ENCODE data around the gene TCP11L2.
"Not testable (repeated sequence)": the region's sequence is repeated elsewhere in the genome, so short reads cannot be mapped to it uniquely, and the experiment has no call there.

Gene TCP11L2

DNA sequence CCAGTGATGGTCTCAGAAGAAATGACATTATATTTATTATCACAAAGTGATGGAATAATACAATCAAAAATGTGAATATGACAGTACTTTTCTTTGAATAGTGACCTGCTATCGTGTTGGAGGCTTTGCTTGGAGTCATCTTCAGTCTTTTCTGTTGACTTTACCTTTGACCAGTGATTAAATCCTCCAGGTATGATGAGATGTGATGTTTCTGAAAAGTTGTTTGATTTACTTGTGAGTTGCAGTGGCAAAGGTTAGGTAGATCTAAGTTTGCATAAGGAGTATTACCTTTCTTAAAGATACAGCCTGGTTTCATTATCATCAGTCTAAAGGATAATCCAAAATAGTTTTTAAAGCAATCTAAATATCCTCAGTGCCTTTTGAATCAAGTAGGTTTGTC is 4.6 kb downstream of the TCP11L2 start:
- no peak for DNase-seq (ENCODE audit: low read depth)

DNA sequence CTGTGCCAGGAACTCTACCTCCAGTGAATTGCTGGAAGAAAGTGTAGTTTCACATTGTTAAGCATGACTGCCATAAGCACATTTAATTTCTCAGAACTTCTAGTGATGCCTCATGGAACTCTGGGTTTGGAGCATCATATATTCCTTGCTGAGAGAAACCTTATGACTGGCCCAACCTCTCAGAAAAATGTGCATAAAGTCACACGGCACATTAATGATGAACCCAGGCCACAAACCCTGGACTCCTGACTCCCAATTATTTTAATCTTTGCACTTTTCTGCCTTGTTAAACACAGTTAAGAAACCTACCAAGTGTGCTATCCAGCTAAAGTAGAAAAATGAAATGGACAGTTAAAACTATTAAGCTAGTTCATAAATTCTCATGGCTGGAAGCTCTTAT is 5.6 kb downstream of the TCP11L2 start:
- no peak for DNase-seq (ENCODE audit: low read depth)

DNA sequence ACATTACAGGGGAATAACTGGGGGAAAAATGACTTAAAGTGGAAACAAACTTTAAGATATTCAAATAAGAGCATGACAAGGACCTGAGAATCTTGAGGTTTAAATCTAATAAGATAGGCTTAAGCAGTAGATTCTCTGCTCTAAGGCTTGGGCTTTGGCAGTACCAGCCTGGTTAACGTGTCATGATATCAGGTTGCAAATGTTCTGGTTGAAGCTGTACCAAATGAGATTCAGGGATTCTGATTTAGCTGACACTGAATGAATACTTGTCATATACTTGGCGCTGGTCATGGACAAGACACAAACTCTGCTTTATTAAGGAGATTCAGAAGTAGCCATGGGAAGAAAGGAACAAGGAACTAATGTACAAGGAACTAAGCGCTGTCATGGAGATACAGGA is 6.1 kb downstream of the TCP11L2 start:
- DNase-seq (ENCODE audit: low read depth), result no peak

DNA sequence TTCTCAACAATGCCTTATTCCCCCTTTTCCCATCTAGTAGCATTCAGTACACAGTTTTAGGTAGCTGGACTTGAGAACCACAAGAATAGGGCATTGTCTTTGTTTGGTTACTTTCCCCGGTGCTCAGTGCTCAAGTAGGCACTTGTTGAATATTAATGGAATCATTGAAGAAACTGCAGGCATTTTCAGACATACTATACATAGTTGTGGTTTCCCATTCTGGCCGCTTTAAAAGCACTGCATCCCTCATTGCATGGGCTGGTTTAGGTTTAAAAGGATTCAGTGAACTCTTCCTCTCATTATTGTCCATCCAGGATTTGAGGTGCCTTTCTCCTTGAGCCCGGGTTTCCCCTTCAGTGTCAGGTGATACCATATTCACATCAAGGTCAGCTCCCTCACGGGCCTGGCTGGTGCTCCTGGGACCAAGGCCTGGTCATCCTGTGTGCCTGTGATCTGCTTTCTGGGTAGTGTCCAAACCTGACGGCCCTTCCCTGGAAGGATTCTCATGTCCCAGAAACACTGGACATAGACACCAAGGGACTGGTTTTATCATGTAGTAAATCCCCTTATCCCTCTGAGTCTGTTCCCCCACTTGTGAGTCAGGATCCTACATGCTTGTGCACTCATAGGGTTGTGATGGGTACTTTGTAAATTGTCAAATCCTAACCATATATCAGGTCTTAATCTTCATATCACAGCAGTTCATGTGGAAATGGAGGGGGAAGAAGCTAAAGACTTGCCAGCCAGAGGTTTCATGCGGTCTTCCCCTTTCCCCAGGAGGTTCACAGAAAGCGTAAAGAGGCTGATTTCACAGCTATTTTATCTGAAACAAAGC is 7.4 kb downstream of the TCP11L2 start:
- DNase-seq (ENCODE audit: low read depth), result no peak

DNA sequence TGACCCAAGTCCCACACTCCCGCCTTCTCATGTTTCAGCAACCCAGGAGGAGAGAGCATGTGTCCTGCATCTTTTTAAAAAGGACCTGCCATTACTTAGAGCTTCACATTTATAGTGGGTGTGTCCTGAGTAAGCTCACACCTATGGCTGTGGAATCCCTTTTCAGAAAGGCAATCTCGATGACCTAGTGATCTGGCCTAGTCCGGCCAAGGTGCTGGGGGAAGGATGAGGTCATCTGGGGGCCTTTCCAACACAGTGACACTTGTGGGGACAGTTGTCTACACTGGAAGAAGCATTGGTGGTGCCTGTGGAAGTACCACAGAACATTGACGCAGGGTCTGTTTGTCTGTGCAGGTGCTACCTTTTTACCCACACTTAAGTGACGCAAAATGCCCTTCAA is 8.2 kb downstream of the TCP11L2 start:
- no peak for DNase-seq (ENCODE audit: low read depth)

DNA sequence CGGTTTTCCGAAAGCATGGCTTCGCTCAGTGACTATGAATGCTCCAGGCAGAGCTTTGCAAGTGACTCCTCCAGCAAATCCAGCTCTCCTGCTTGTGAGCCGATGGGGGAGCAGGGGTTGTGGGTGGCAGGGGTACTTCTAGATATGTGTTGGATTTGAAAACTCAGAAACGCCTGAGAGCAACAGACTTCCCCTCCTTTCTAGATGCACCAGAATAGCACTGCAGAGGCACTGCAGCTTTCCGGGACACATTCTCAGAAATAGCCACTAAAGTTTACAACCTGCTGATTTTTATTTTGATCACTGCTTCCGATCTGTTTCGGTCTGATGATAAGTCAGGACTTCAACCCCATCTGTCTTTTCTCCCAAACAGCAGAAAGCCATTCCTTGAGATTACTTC is 8.6 kb downstream of the TCP11L2 start:
- no peak for DNase-seq (ENCODE audit: low read depth)

DNA sequence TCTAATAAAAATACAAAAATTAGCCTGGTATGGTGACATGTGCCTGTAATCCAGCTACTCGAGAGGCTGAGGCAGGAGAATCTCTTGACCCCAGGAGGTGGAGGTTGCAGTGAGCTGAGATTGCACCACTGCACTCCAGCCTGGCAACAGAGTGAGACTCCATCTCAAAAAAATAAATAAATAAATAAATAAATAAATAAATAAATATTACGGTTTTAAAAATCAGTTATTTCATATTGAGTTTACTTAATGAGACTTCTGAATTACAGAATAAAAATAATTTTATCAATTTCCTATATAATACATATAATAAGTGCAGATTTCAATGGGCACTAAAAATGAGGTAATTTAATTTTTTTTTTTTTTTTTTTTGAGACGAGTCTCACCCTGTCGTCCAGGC is 10.9 kb downstream of the TCP11L2 start:
- not testable (repeated sequence) for DNase-seq (ENCODE audit: low read depth)

DNA sequence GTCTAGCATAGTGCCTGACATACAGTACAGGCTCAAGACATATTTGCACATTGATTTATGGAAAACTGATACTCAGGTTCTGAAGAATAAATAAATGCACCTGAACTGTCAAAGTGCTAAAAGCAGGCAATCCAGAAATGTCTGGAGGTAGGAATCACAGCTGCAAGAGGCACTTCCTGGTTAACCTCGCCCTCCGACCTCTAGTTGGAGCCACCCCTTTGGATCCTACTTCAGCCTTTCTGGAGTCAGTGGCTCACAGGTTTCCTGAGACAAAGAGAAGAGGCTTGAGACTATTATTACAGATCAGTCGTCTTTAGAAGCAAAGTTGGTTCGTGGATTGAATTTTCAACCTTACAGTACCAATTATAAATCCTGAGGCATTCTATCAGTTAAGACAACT is 13.0 kb downstream of the TCP11L2 start:
- no peak for DNase-seq (ENCODE audit: low read depth)

DNA sequence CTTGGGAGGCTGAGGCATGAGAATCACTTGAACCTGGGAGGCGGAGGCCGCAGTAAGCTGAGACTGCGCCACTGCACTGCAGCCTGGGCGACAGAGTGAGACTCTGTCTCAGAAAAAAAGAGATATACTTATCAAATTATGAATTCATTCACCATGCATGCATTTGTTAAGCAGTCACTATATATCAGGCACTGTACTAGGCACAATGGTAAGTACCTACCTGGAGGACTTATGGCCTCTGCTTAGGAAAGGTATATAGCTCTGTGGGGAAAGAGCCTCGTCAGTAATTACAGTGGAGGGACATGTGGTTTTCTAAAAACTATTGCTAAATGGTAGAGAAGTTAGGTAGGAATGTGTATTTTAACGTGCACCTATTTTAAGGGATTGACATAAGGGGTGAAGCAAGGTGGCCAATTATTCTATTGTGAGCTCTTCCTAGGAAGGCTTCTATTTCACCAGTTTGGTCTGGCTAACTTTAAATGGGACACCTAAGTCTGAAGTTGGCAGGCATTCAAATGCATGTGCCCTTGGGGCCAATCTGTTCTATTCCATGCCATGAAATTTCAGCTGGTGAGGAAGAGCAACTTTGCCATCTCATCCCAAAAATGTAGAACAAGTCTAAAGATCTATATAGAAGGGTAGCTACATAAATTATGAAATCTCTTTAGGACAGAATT is 15.0 kb downstream of the TCP11L2 start:
- no peak for DNase-seq (ENCODE audit: low read depth)

DNA sequence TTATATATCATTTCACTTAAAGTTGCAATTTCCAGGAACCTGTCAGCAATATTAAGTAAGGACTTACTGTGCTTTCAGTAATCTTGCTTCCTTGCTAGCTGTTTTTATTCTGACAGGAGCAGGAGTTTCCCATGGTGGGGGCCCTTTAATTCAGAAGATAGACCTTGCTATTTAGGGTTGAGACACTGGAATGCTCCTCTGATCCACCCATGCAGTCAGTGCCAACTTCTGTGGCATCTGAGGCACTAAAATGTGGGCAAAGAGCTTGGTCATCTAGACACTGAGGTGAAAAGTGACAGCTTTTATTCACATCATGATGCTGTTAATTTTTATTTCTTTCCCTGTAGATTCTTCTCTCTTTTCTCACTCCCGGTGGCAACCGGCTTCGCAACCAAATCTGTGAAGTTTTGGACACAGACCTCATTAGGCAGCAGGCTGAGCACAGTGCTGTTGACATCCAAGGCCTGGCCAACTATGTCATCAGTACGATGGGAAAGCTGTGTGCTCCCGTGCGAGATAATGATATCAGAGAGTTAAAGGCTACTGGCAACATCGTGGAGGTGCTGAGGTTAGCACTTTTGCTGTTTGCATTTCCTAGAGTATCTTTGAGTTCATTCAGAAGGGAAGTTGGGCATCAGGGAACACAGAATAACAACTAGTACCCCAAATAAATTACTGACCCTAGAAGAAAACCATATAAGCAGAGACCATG is 18.8 kb downstream of the TCP11L2 start:
- DNase-seq (ENCODE audit: low read depth), result no peak

DNA sequence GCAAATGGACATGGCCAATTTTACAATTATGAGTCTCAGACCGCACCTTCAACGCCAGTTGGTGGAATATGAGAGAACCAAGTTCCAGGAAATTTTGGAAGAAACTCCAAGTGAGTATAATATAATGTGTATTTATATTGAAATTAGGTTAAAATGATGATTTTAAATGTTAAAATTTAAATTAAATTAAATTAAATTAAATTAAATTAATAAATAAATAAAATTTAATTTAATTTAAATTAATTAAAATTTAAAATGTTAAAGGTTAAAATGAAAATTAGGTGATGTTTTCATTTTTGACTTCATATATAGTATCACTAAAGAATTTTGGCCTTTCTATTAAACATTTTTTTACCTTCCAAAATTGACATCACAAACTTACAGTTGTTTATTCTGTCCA is 21.0 kb downstream of the TCP11L2 start:
- no peak for DNase-seq (ENCODE audit: low read depth)

DNA sequence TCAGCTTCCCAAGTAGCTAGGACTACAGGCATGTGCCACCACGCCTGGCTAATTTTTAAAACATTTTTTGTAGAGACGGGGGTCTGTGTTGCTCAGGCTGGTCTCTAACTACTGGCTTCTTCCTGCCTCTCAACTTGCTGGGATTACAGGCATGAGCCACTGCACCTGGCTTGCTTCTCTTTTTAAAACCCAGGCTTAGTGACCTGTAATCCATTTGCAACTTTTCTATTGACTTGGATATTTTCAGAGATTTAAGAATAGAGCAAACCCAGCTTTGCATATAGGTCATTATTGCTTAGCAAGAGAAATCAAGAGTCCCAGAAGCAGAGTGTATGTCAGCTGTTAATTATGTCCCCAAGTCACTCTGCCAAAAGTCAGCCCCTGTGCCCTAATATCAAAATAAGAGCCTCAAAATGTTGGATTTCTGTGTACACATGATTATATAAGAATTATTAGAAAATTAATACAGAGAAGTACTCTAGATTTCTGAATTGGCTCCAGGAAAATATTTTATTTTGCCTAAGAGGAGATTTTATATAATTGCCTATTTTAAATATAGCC is 24.9 kb downstream of the TCP11L2 start:
- no peak for DNase-seq (ENCODE audit: low read depth)

DNA sequence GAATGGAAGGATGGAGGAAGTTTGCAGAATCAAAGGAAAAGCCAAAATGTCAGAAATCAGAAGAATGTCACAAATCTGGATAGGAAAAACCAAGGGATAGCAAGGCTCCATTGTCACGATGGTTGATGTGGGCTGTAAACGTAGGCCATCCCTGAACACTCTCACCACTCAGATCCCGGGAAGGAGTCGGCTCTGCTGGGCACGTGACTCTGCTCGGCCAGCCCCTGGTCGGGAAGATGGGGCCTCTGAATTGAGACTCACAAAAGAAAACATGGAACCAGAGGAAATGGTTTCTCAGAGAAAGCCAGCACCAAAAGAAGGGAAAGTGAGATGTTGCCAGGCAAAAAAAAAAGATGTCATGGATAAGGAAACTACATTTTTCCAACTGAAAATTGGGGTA is 26.2 kb downstream of the TCP11L2 start:
- DNase-seq (ENCODE audit: low read depth), result no peak

DNA sequence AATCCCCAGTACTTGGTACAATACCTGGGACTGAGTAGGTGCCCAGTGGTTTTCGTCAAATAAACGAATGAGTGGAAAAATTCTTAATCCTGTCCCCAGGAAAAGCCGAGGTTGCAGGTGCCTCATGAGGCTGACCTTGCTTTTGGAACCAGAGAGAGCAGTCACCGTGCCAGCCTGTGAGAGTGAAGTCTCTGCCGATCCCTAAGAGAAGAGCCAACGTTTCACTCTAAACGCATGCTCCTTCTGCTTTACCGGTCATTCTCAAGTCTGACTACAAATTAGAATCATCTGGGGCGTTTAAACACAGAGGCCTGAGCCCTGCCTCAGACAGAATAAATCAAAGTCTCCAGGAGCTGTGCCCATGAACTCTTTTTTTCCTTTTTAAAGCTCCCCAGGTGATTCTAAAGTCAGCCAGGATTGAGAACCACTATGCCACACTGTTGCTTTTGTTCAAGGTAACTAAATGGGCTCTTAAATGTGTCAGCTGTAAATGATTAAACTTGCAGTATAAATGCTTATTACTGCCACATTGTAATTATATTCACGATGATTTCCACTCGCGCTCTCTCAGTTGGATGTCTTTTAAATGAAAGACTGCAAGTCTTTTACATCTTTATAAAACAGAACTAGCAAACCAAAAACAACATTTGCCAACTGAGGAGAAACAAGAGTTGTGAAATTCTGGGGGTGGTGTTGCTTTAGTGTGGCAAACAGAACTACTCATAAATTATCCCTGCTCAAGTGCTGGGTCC is 26.9 kb downstream of the TCP11L2 start:
- no peak for DNase-seq (ENCODE audit: low read depth)

DNA sequence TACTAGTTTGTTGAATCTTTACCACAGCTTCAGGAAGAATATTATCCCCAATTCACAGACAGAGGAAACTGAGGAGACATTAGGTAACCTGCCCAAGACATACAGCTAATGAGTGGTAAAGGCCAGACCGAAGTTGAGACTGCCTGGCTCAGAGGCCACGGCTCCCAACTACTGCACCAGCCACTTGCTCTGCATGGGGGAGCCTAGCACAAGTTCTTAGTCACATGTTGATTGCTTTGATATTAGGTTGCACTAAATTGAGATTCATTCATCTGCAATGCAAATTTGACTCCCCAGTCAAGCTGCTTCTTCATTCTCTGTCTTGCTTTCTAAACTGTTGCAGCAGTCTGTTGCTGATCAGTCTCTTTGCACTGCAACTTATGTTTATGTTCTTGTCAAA is 29.1 kb downstream of the TCP11L2 start:
- DNase-seq (ENCODE audit: low read depth), result no peak

DNA sequence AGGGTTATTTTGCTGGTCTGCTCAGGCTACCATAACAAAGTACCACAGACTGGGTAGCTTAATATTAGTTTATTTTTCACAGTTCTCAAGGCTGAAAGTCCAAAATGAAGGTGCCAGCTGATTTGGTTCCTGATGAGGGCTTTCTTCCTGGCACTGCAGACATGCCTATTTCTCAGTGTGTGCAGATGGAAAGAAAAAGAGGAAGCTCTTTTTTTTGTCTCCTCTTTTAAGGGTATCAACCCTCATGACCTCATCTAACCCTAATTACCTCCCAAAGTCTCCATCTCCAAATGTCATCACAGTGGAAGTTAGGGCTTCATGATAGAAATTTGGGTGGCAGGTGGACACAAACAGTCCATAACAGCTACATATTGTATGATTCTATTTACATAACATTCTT is 30.0 kb downstream of the TCP11L2 start:
- no peak for DNase-seq (ENCODE audit: low read depth)

DNA sequence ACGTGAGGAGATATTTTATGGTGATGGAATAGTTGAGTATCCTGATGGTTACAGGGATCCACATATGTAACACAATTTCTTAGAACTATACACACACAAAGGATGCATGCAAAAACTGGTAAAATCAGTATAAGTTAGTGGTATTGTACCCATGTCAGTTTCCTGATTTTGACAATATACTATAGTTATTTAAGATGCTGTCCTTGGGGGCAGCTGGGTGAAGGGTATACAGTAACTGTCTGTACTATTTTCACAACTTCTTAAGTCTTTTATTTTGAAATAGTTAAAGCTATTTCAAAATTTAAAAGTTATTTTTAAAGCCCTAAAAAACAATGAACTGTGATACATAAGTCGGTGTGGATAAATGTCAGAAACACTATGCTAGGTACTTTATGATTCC is 30.5 kb downstream of the TCP11L2 start:
- DNase-seq (ENCODE audit: low read depth), result no peak

DNA sequence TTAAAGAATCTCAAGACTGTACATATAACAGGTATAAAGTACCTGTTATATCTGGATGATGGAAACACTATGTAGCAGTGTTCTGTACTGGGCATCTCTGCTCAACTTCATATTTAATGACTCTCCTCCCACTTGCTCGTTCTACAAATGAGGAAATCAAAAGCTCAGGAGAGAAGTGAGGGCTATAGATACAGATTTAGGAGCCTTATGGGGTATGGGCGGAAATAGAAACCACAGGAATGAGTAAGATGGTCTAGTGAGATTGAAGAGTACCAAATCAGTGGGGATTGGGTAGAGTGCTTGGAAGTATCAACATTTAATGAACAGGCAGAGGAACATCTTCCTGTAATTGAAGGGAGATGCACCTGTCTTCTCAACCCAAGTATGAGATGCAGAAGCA is 31.2 kb downstream of the TCP11L2 start:
- DNase-seq (ENCODE audit: low read depth), result no peak

DNA sequence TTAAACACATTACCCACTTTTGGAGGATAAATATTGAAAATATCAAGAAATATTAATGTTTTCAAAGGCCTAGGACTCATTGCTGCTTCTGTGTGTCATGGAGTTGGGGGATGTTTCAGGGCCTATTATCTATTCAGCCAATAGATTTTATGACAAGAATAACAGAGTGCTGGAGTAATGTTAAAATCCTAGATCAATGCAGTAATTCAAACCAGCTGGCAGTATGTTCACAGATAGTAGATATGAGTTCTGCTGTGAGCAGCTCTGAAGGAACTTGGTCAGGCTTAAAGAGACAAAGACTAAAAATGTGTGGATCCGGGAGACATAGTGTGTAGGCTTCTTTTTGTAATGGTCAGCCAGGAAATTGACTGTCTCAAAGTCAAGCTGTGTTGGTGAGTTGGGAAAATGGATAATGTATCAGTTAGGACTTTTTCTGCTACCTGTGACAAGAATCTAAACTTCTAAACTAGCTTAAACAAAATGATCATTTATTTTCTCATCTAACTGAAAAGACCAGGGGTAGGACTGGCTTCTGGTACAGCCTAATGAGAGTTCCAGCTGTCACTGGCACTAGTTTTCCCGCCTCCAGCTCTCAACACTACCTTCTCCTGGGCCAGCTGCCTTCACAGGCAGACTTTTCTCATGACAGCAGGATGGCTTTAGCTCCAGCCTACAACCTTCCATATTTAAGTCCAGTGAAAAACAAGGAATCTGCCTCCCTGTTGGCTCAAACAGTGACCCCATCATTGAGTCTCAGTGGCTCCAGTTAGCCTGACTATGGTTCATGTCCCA is 38.7 kb downstream of the TCP11L2 start:
- DNase-seq (ENCODE audit: low read depth), result no peak

DNA sequence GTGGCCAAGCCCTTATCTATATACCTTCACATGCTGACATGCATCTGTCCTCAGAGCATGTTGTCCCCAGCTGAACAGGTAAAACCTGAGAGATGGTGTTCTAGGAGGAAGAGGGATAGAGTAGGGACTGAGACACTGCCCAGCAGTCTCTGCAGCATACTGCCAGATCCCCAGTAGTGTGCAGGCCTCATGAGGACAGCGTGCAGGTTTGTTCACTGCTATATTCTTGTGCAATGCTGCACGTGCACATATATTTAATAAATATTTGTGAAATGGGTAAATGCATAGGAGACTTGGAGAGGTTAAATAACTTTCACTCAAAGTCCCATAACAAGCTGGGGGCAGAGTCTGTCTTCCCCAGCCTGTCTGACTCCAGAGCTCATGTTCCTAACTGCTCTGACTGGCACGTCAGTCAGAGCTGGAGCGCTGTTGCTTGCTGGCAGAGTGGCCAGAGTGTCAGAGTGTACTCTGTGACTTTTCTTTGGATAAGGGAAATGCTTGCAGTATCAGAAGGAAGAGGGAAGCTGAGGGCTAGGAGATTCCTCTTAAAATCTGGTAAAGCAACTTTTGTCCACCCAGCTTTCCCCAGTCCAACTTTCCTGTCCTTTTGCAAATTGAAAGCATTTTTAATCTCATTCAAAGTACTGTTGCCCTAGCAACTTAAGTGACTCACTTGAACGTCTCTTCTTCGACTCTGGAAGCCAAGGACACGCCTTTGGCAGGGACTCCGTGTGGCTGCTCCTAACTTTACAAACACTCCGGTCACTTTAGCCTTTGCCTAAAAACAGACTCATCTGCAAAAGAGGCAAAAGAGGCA is 40.1 kb downstream of the TCP11L2 start:
- DNase-seq (ENCODE audit: low read depth), result no peak

DNA sequence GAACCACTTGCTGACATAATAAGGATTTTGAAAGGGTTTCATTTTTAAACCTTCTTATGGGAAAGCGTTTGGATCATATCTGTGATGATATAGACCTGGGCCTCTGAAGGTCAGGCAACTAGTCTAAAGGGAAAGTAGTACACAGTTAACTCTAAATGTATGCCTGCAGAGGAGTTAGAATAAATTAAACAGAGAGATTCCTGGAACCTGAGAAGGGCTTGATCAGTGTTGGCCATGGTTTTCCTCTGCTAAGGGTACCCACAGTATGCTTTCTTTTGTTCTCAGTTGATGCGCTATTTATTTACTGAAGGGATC is 40.6 kb downstream of the TCP11L2 start:
- no peak for DNase-seq (ENCODE audit: low read depth)

Data from activated T-cell treated with anti-CD3 and anti-CD28 coated beads for 1 hour (primary cell).